Neural cell (in vitro differentiated cells): ENCODE data around the gene TCF12. TPM values are rescaled to one million over a fixed set of nuclear protein-coding genes. Genes with fewer than 3 reads are reported as not detected.

Source experiments
- H2AFZ ChIP-seq: fragments of 200-600, 300-800 bp; sonication (generic), shearing (Covaris generic); 2 replicates; pipeline ENCODE4 v1.6.0; 2014; ENCODE audit warnings: low read depth, mild to moderate bottlenecking, antibody characterized with exemption, low read length, moderate library complexity
- H3F3A ChIP-seq: fragments of 200-600 bp; shearing (Covaris generic); 2 replicates; pipeline ENCODE4 v1.6.1; 2016; ENCODE audit warnings: mild to moderate bottlenecking, moderate library complexity, mixed read lengths, antibody characterized with exemption, low read length; ENCODE audit not compliant: insufficient read depth, poor library complexity, severe bottlenecking
- H3K27ac ChIP-seq: fragments of 200-600, 300-800 bp; sonication (generic), shearing (Covaris generic); 2 replicates; pipeline ENCODE4 v1.5.1; 2014; ENCODE audit warnings: mild to moderate bottlenecking, low read length, moderate library complexity
- H3K27me3 ChIP-seq: fragments of 300-800, 200-600 bp; sonication (generic), shearing (Covaris generic); 2 replicates; pipeline ENCODE4 v1.6.0; 2014; ENCODE audit warnings: mild to moderate bottlenecking, low read depth, low read length, moderate library complexity; ENCODE audit not compliant: insufficient read depth
- H3K36me3 ChIP-seq: fragments of 300-800, 200-600 bp; sonication (generic), shearing (Covaris generic); 2 replicates; pipeline ENCODE4 v1.5.1; 2014; ENCODE audit warnings: mild to moderate bottlenecking, antibody characterized with exemption, low read length, moderate library complexity; ENCODE audit not compliant: insufficient read depth
- H3K4me2 ChIP-seq: fragments of 300-800, 200-600 bp; sonication (generic), shearing (Covaris generic); 2 replicates; pipeline ENCODE4 v1.6.0; 2014; ENCODE audit warnings: mild to moderate bottlenecking, low read length
- H3K4me3 ChIP-seq: fragments of 300-800, 200-600 bp; sonication (generic), shearing (Covaris generic); 2 replicates; pipeline ENCODE4 v1.5.1; 2014; ENCODE audit warnings: mild to moderate bottlenecking, low read length, moderate library complexity
- H3K79me2 ChIP-seq: fragments of 200-600 bp; shearing (Covaris generic); replicated peaks from 2 replicates; pipeline ENCODE4 v1.6.0; 2014; ENCODE audit warnings: mild to moderate bottlenecking, low read length, moderate library complexity; ENCODE audit not compliant: insufficient read depth
- H3K9ac ChIP-seq: fragments of 300-800, 200-600 bp; sonication (generic), shearing (Covaris generic); 2 replicates; pipeline ENCODE4 v1.6.1; 2016; ENCODE audit warnings: mild to moderate bottlenecking, low read length, mixed read lengths
- H3K9me2 ChIP-seq: fragments of 200-600 bp; shearing (Covaris generic); 2 replicates; pipeline ENCODE4 v1.6.1; 2016; ENCODE audit warnings: mild to moderate bottlenecking, low read length, mixed read lengths; ENCODE audit not compliant: insufficient read depth
- H3K9me3 ChIP-seq: fragments of 200-600, 300-800 bp; sonication (generic), shearing (Covaris generic); 2 replicates; pipeline ENCODE4 v1.6.1; 2016; ENCODE audit warnings: mild to moderate bottlenecking, mixed run types, low read length, moderate library complexity, mixed read lengths
- H4K20me1 ChIP-seq: fragments of 200-600 bp; shearing (Covaris generic); 2 replicates; pipeline ENCODE4 v1.6.1; 2016; ENCODE audit warnings: mild to moderate bottlenecking, mixed run types; ENCODE audit not compliant: insufficient read depth
- CTCF ChIP-seq: fragments of 450-650 bp; IDR thresholded peaks from 2 replicates; pipeline ENCODE4 v1.5.1; 2014; ENCODE audit warnings: antibody characterized with exemption, mild to moderate bottlenecking, moderate library complexity; ENCODE audit not compliant: poor library complexity, severe bottlenecking
- EP300 ChIP-seq: fragments of 450-650 bp; conservative IDR thresholded peaks from 2 replicates; pipeline ENCODE4 v1.6.1; 2014; ENCODE audit warnings: antibody characterized with exemption, mild to moderate bottlenecking, moderate library complexity; ENCODE audit not compliant: poor library complexity, severe bottlenecking
- EZH2 ChIP-seq: fragments of 200-600, 300-800 bp; shearing (Covaris generic), sonication (generic); IDR thresholded peaks from 2 replicates; pipeline ENCODE4 v1.6.1; 2014; ENCODE audit warnings: antibody characterized with exemption, low read length, borderline replicate concordance, mild to moderate bottlenecking; ENCODE audit not compliant: insufficient read depth, poor library complexity, severe bottlenecking
- MXI1 ChIP-seq: fragments of 450-650 bp; conservative IDR thresholded peaks from 2 replicates; pipeline ENCODE4 v1.6.1; 2014; ENCODE audit warnings: antibody characterized with exemption, mild to moderate bottlenecking; ENCODE audit not compliant: poor library complexity, severe bottlenecking
- POLR2AphosphoS5 ChIP-seq: IDR thresholded peaks from 2 replicates; pipeline ENCODE4 v1.6.1; 2012
- RAD21 ChIP-seq: fragments of 450-650 bp; conservative IDR thresholded peaks from 2 replicates; pipeline ENCODE4 v1.6.1; 2014; ENCODE audit warnings: antibody characterized with exemption, mild to moderate bottlenecking, moderate library complexity
- REST ChIP-seq: IDR thresholded peaks from 2 replicates; pipeline ENCODE4 v1.6.1; 2012; ENCODE audit warnings: borderline replicate concordance
- SMC3 ChIP-seq: fragments of 450-650 bp; conservative IDR thresholded peaks from 2 replicates; pipeline ENCODE4 v1.6.1; 2014; ENCODE audit warnings: antibody characterized with exemption, mild to moderate bottlenecking, moderate library complexity; ENCODE audit not compliant: poor library complexity
- TAF1 ChIP-seq: IDR thresholded peaks from 2 replicates; pipeline ENCODE4 v1.6.1; 2012; ENCODE audit warnings: low read depth
- polyA plus RNA-seq: library from polyadenylated mRNA; depleted of rRNA; stranded (reverse); fragments of >200 nt; gene quantifications from 2 replicates; pipeline ENCODE4 v1.2.3, GENCODE V29; 2014

TCF12 gene
- polyA plus RNA-seq, 1 donor from 2014 or later = 52.7 TPM

- H3K9me3 ChIP-seq = no peaks in the 10 kb centered on the region
- no peaks in the 10 kb centered on the region for H3F3A ChIP-seq
- no peak overlapping the region for H3K4me2 ChIP-seq
- no peaks in the 10 kb centered on the region for H3K36me3 ChIP-seq
- no peaks in the 10 kb centered on the region for H3K27me3 ChIP-seq
- H2AFZ ChIP-seq = no peak overlapping the region
- H4K20me1 ChIP-seq = no peaks in the 10 kb centered on the region
- H3K9ac ChIP-seq = no peak overlapping the region
- H3K79me2 ChIP-seq = no peaks in the 10 kb centered on the region
- no peaks in the 10 kb centered on the region for H3K9me2 ChIP-seq
- H3K4me3 ChIP-seq = no peak overlapping the region
- TF ChIP-seq SMC3 (no peak), TAF1 (no peak), RAD21 (no peak)
- H3K27ac ChIP-seq = no peak overlapping the region
Observed at GRCh38 chr15:57282686-57283085, 364.2 kb downstream of the TCF12 start.

GRCh38 chr15:57283774-57284503, 365.5 kb downstream of the TCF12 start:
- no peaks in the 10 kb centered on the region for H3K79me2 ChIP-seq
- no peaks in the 10 kb centered on the region for H3K9me2 ChIP-seq
- H3K9ac ChIP-seq = no peak overlapping the region
- no peak overlapping the region for H2AFZ ChIP-seq
- no peaks in the 10 kb centered on the region for H3K9me3 ChIP-seq
- no peak overlapping the region for H3K27ac ChIP-seq
- H3K36me3 ChIP-seq = no peaks in the 10 kb centered on the region
- no peak overlapping the region for H3K4me3 ChIP-seq
- TF ChIP-seq TAF1 (no peak), CTCF (no peak), REST (no peak), RAD21 (no peak), SMC3 (no peak), MXI1 (no peak), EP300 (no peak), POLR2AphosphoS5 (no peak), EZH2 (no peak)
- no peaks in the 10 kb centered on the region for H3F3A ChIP-seq
- H4K20me1 ChIP-seq = no peaks in the 10 kb centered on the region
- H3K27me3 ChIP-seq = no peaks in the 10 kb centered on the region
- H3K4me2 ChIP-seq = no peak overlapping the region
